LNCAP (cell line): ENCODE data around the gene HNF1A.

Experiments
- CTCF ChIP-seq: fragments of 450-650 bp; IDR thresholded peaks from 2 replicates; pipeline ENCODE4 v1.5.1; 2017; ENCODE audit warnings: mild to moderate bottlenecking

HNF1A gene

GRCh38 chr12:121023799-121024198 is 45.5 kb downstream of the HNF1A start:
- no peak for TF ChIP-seq CTCF

- no peak for TF ChIP-seq CTCF
Observed at GRCh38 chr12:121025442-121026226, 47.3 kb downstream of the HNF1A start.

- no peak for TF ChIP-seq CTCF
Observed at GRCh38 chr12:121026274-121027045, 48.1 kb downstream of the HNF1A start.

GRCh38 chr12:121030576-121031212 is 52.4 kb downstream of the HNF1A start:
- no peak for TF ChIP-seq CTCF

GRCh38 chr12:121033625-121034349 is 55.4 kb downstream of the HNF1A start:
- TF ChIP-seq CTCF = no peak

GRCh38 chr12:121034616-121035305 is 56.4 kb downstream of the HNF1A start:
- TF ChIP-seq CTCF = no peak
